GM23248 (cell line): ENCODE results near the gene PPT1.

Source experiments
- EZH2 ChIP-seq: fragments of 200-600 bp; sonication (generic); IDR thresholded peaks from 2 replicates; pipeline ENCODE4 v1.6.1; 2018; ENCODE audit warnings: antibody characterized with exemption, mild to moderate bottlenecking; ENCODE audit not compliant: insufficient read depth, poor library complexity, severe bottlenecking
- EZH2phosphoT487 ChIP-seq: fragments of 200-600 bp; sonication (generic); IDR thresholded peaks from 2 replicates; pipeline ENCODE4 v1.6.1; 2018; ENCODE audit warnings: antibody characterized with exemption, moderate library complexity, mild to moderate bottlenecking, low read depth; ENCODE audit not compliant: insufficient read depth

DNA sequence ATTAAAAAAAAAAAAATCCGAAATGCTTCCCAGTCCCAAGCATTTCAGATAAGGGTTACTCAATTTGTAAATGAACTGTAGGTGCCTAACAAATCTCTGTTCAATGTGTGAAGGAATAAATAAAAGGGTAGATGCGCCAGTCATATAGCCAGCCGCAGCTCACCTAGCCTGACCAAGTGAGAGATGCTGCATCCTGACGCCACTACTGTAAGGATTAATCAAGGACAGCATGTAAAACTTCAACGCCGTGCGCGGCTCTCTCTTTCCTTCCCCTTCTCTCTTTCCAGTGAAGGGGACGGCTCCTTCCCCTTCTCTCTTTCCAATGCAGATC lies 441 bp downstream of the PPT1 start:
- TF ChIP-seq EZH2 = no peak
- no peak for TF ChIP-seq EZH2phosphoT487
